ENCODE data around the gene CCNL2. TPM values are rescaled to one million over a fixed set of nuclear protein-coding genes. Genes with fewer than 3 reads are reported as not detected.
"Not testable (repeated sequence)": the region's sequence is repeated elsewhere in the genome, so short reads cannot be mapped to it uniquely, and the experiment has no call there.

The CCNL2 gene
- total RNA-seq, 1 experiment from 2014 or later: 243 TPM

- DNase-seq (ENCODE audit: low spot score): no peak
These were observed 25.1 kb downstream of the CCNL2 start for GRCh38 chr1:1373815-1374588.

- DNase-seq (ENCODE audit: low spot score): no peak
These were observed 25.9 kb downstream of the CCNL2 start for GRCh38 chr1:1373051-1373814.

GRCh38 chr1:1371746-1372711, 27.1 kb downstream of the CCNL2 start:
- DNase-seq (ENCODE audit: low spot score): peak; percentile 71

GRCh38 chr1:1371364-1371745, 27.8 kb downstream of the CCNL2 start:
- DNase-seq (ENCODE audit: low spot score): no peak

- no peak for DNase-seq (ENCODE audit: low spot score)
These were observed 28.3 kb downstream of the CCNL2 start for GRCh38 chr1:1370771-1371300.

- DNase-seq (ENCODE audit: low spot score): not testable (repeated sequence)
These were observed 29.0 kb downstream of the CCNL2 start for GRCh38 chr1:1370094-1370493.

- DNase-seq (ENCODE audit: low spot score): no peak
These were observed 31.8 kb downstream of the CCNL2 start for GRCh38 chr1:1367315-1367714.

- DNase-seq (ENCODE audit: low spot score): no peak
These were observed 32.5 kb downstream of the CCNL2 start for GRCh38 chr1:1366699-1367066.

GRCh38 chr1:1365875-1366698, 33.0 kb downstream of the CCNL2 start:
- no peak for DNase-seq (ENCODE audit: low spot score)

GRCh38 chr1:1364266-1364665, 34.9 kb downstream of the CCNL2 start:
- DNase-seq (ENCODE audit: low spot score): peak; percentile 35

- no peak for DNase-seq (ENCODE audit: low spot score)
These were observed 37.1 kb downstream of the CCNL2 start for GRCh38 chr1:1361982-1362423.

- no peak for DNase-seq (ENCODE audit: low spot score)
These were observed 37.7 kb downstream of the CCNL2 start for GRCh38 chr1:1361233-1361981.

- no peak for DNase-seq (ENCODE audit: low spot score)
These were observed 38.5 kb downstream of the CCNL2 start for GRCh38 chr1:1360506-1361169.

GRCh38 chr1:1359664-1360468, 39.3 kb downstream of the CCNL2 start:
- no peak for DNase-seq (ENCODE audit: low spot score)

- no peak for DNase-seq (ENCODE audit: low spot score)
These were observed 39.8 kb downstream of the CCNL2 start for GRCh38 chr1:1359308-1359663.

- DNase-seq (ENCODE audit: low spot score): no peak
These were observed 40.5 kb downstream of the CCNL2 start, which contains the start of gene MXRA8 for GRCh38 chr1:1358433-1359271. Gene MXRA8 (minus strand): TSS chr1:1358555. CDS start chr1:1358504, 51 bp downstream.

GRCh38 chr1:1357871-1358432, 41.2 kb downstream of the CCNL2 start:
- DNase-seq (ENCODE audit: low spot score): no peak

All from HT-29 (cell line).